HFFc6 (cell line): Measurements from ENCODE around the gene INPP5K. TPM values are rescaled to one million over a fixed set of nuclear protein-coding genes. Genes with fewer than 3 reads are reported as not detected.
"Not testable (repeated sequence)": the region's sequence is repeated elsewhere in the genome, so short reads cannot be mapped to it uniquely, and the experiment has no call there.

ENCODE experiments used
- DNase-seq: peaks from one replicate; pipeline ENCODE4 v3.0.0-alpha.2; 2018
- H3K27ac Mint-ChIP-seq: 2 replicates; pipeline ENCODE4 v1.8.0; 2020; ENCODE audit warnings: mild to moderate bottlenecking, mixed read lengths
- H3K27me3 Mint-ChIP-seq: 2 replicates; pipeline ENCODE4 v1.8.0; 2021; ENCODE audit warnings: mild to moderate bottlenecking, moderate library complexity, mixed read lengths; ENCODE audit not compliant: insufficient read depth
- H3K36me3 Mint-ChIP-seq: 2 replicates; pipeline ENCODE4 v1.8.0; 2021; ENCODE audit warnings: low read depth, mixed read lengths
- H3K4me1 Mint-ChIP-seq: 2 replicates; pipeline ENCODE4 v1.8.0; 2020; ENCODE audit warnings: low read depth, mixed read lengths
- H3K4me3 Mint-ChIP-seq: 2 replicates; pipeline ENCODE4 v1.8.0; 2020; ENCODE audit warnings: mild to moderate bottlenecking, moderate library complexity, mixed read lengths
- H3K9me3 Mint-ChIP-seq: 2 replicates; pipeline ENCODE4 v1.8.0; 2020; ENCODE audit warnings: mild to moderate bottlenecking, mixed read lengths
- total RNA-seq, 6 experiments: library from RNA; stranded (reverse); fragmentation: NEBNext Ultra II Directional; extraction: Animal tissue kit (Norgen Biotek cat#: 25700); gene quantifications; 2 replicates in 1 of 6; 3 replicates in 5 of 6; pipeline ENCODE4 v1.2.3, GENCODE V29; 2021
- TF ChIP-seq, protein P1 (sequence below): fragments of 200-600 bp; sonication (generic); IDR thresholded peaks from 2 replicates; pipeline ENCODE4 v1.5.0; 2021; ENCODE audit warnings: antibody characterized with exemption, mild to moderate bottlenecking

Gene INPP5K
- total RNA-seq, 6 experiments from 2014 or later: 18.2 to 23.5 (median 20.3) TPM

DNA sequence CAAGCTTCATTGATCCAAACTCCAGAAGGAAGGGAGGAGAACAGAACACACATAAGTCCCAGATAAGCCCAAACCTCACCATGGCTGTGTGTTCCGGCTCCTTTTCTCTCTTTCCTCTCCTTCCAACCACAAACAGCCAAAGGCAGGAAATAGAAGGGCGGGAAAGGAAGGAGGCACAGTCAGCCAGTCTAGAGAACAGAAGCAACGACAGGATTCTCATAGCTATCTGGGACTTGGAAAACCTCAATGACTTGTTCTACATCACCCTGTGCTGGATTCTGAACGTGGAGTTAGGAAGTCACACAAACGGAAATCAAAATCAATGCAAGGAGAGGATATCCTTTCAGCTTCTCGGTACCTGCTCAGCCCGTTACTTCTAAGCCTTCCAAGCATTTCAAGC, 69.4 kb downstream of the INPP5K start:
- DNase-seq: no peak
- Mint-ChIP-seq H3K4me3 (no peak overlapping the region), H3K27me3 (no peaks in the 10 kb centered on the region), H3K4me1 (peaks cover 24% of the 10 kb centered on the region), H3K9me3 (no peaks in the 10 kb centered on the region), H3K36me3 (peaks cover 22% of the 10 kb centered on the region), H3K27ac (peak overlapping the region; percentile 21; the same call in 1 of the 2 replicates)
- TF ChIP-seq, protein P1, sequence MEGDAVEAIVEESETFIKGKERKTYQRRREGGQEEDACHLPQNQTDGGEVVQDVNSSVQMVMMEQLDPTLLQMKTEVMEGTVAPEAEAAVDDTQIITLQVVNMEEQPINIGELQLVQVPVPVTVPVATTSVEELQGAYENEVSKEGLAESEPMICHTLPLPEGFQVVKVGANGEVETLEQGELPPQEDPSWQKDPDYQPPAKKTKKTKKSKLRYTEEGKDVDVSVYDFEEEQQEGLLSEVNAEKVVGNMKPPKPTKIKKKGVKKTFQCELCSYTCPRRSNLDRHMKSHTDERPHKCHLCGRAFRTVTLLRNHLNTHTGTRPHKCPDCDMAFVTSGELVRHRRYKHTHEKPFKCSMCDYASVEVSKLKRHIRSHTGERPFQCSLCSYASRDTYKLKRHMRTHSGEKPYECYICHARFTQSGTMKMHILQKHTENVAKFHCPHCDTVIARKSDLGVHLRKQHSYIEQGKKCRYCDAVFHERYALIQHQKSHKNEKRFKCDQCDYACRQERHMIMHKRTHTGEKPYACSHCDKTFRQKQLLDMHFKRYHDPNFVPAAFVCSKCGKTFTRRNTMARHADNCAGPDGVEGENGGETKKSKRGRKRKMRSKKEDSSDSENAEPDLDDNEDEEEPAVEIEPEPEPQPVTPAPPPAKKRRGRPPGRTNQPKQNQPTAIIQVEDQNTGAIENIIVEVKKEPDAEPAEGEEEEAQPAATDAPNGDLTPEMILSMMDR: no peak

GRCh38 chr17:1446201-1446600, 70.2 kb downstream of the INPP5K start:
- no peak for DNase-seq
- Mint-ChIP-seq H3K4me3 (no peak overlapping the region), H3K27ac (peak overlapping the region; percentile 26; the same call in 1 of the 2 replicates), H3K9me3 (no peaks in the 10 kb centered on the region), H3K4me1 (peaks cover 16% of the 10 kb centered on the region), H3K27me3 (no peaks in the 10 kb centered on the region), H3K36me3 (peaks cover 21% of the 10 kb centered on the region)
- TF ChIP-seq, protein P1: no peak

DNA sequence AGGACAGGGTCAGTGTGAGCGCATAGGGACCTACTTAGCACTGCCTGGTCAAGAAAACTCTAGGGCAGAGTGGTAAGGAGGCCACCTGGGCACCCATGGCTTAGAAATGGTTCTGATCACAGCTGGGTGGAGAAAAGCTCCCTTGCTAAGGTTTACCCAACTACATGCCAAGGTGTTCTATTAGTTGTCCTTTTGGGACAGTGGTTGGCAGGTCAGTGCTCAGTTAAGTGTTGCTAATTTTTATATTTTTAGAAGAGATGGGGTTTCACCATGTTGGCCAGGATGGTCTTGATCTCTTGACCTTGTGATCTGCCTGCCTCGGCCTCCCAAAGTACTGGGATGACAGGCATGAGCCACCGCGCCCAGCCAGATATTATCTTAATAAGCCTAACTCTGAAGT, 70.7 kb downstream of the INPP5K start:
- H3K36me3 Mint-ChIP-seq: peaks cover 21% of the 10 kb centered on the region
- H3K9me3 Mint-ChIP-seq, H3K27ac Mint-ChIP-seq, H3K27me3 Mint-ChIP-seq, H3K4me3 Mint-ChIP-seq, DNase-seq: not testable (repeated sequence)
- H3K4me1 Mint-ChIP-seq: peaks cover 15% of the 10 kb centered on the region

Other genes with a start within 250 kb of the INPP5K start
- not detected for gene BHLHA9, start 246.2 kb downstream of the INPP5K start, total RNA-seq
- gene TRARG1, start 236.9 kb downstream of the INPP5K start, total RNA-seq: not detected
- 100 to 1,000 TPM; 713 to 967 (median 844) TPM for gene YWHAE, start 116.4 kb downstream of the INPP5K start, total RNA-seq
- 10 to 100 TPM; 71.1 to 83.1 (median 77.5) TPM for gene CRK, start 60.4 kb downstream of the INPP5K start, total RNA-seq
- gene MYO1C, start 23.9 kb downstream of the INPP5K start, total RNA-seq: 100 to 1,000 TPM; 310 to 400 (median 328) TPM
- 10 to 100 TPM; 59.5 to 75.9 (median 67.7) TPM for gene PITPNA, start 46.2 kb upstream of the INPP5K start, total RNA-seq
- gene SLC43A2, start 112.2 kb upstream of the INPP5K start, total RNA-seq: 10 to 100 TPM in 1 of 6 experiments, 1 to 10 TPM in 5; 6.4 to 11.2 (median 6.9) TPM
- under 1 TPM; 0.09 to 0.38 (median 0.21) TPM for gene SCARF1, start 129.1 kb upstream of the INPP5K start, total RNA-seq
- gene RILP, start 133.3 kb upstream of the INPP5K start, total RNA-seq: 1 to 10 TPM; 4.6 to 6.5 (median 5.0) TPM
- gene PRPF8, start 168.3 kb upstream of the INPP5K start, total RNA-seq: 100 to 1,000 TPM; 224 to 285 (median 248) TPM
- gene TLCD2, start 193.8 kb upstream of the INPP5K start, total RNA-seq: 1 to 10 TPM; 2.7 to 3.8 (median 3.2) TPM
- gene WDR81, start 208.1 kb upstream of the INPP5K start, total RNA-seq: 10 to 100 TPM; 12.5 to 18.1 (median 13.2) TPM
- gene SERPINF2, start 226.3 kb upstream of the INPP5K start, total RNA-seq: not detected
- 10 to 100 TPM; 12.0 to 46.8 (median 13.2) TPM for gene SERPINF1, start 245.4 kb upstream of the INPP5K start, total RNA-seq